Stimulated activated CD8-positive, alpha-beta memory T cell treated with anti-CD3 and anti-CD28 coated beads, Interleukin-15, amount 100 ng/mL, for 1 hour (primary cell): ENCODE results near the gene L3MBTL4.
"Not testable (repeated sequence)": the region's sequence is repeated elsewhere in the genome, so short reads cannot be mapped to it uniquely, and the experiment has no call there.

ENCODE experiments used
- DNase-seq: peaks from one replicate; pipeline ENCODE4 v3.0.0-alpha.2; 2020; ENCODE audit warnings: low read depth

L3MBTL4 gene

GRCh38 chr18:6106091-6106685 is 308.5 kb downstream of the L3MBTL4 start:
- DNase-seq, result no peak

DNA sequence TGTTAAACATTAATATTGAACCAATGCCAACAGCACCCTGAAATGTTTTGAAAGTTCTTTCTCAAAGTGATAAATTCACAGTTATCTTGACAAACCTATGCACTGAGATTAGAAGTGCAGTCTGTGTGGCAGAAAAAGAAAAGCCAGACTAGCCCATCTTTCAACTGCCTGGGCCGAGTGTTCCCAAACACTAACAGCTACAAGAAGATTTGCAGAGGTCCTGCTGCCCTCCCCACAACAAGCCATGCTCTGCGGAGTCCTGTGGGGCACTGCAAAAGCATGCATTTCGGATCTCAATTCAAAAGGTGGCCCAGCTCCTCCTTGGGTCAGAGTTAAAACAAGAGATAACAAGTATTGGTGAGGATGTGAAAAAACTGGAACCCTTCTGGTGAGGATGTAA is 311.0 kb downstream of the L3MBTL4 start:
- DNase-seq, result no peak

GRCh38 chr18:6096730-6097129 is 318.0 kb downstream of the L3MBTL4 start:
- DNase-seq, result no peak

- DNase-seq, result no peak
Measured at GRCh38 chr18:6088432-6088831, 326.3 kb downstream of the L3MBTL4 start.

DNA sequence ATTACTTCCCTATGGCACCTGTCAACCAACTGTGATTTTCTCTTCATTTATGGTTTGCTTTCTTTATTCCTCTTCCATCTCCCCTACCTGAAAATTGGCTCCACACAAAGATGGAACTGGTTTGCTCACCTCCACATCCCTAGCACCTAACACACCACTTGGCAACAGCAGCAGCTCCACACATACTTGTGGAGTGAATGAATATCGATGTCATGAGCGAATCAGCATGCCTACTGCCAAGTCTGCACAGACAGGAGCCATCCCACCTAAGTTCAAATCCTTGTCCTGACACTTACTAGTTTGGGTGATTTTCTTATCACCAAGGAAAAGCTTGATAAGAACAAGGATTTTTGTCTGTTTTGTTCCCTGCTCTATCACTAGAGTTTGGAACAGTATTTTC is 328.0 kb downstream of the L3MBTL4 start:
- no peak for DNase-seq

DNA sequence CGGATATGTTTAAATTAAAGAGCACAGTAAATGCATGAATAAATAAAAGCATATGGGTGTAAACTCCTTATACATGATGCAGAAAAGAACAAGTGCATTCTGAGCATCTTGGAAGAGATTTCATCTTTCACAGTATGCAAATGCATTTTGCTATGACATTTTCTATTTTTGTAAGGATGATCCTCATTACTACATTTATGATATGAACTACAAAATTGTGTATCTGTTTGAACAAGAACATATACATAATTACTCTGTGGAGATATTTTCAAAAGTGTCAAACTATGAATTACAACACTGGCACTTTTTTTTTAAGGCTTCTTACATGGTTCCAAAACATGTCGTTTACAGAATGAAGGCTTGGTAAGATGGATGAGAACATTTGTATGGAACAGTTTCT is 335.3 kb downstream of the L3MBTL4 start:
- DNase-seq, result no peak

DNA sequence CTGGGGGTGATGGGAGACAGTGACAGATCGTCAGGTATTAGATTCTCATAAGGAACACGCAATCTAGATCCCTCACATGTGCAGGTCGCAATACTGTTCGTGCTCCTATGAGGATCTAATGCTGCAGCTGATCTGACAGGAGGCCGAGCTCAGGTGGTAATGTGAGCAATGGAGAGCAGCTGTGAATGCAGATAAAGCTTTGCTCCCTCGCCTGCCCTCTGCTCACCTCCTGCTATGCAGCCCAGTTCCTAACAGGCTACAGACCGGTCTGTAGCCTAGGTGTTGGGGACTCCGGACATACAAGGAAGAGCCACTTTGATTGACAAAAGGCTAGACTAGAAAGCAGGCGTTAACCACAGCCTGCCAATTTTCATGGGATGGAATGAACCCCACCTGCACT is 335.8 kb downstream of the L3MBTL4 start:
- DNase-seq, result no peak

GRCh38 chr18:6072423-6072822 is 342.3 kb downstream of the L3MBTL4 start:
- not testable (repeated sequence) for DNase-seq

DNA sequence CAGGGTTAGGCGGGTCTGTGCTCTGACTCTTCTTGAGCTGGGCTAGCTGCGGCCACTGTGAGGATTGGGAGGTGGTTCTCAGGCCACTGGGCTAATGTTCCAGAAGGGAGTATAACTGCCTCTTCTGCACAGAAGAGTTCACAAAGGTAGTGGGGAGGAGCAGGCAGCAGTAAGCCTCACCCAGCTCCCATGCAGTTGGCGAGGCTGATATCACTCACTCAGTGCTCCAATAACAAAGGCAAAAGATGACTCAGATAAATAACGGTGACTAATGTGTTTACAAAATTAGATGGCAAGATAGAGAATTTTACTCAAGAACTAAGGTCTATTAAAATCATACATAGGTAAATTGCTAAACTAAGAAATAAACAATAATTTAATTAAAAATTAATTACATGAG is 345.2 kb downstream of the L3MBTL4 start:
- DNase-seq, result no peak

DNA sequence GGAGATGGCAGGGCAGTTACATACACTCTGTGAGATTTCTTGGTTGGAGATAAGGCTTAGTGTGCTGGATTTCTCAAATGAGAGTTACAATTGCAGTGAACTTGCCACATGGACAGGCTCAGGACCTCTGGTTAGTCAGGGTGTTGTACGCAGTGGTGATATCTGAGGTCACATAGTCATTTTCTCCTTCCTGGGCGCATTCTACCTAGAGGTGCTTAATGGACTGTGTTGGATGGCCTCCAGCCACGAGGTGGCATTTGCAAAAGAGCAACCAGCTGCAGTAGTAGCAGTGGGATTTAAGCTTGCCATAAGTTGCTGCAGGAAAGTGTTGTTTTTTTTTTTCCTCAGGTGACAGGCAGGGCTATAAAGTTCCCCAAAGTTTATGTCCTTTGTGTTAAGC is 345.6 kb downstream of the L3MBTL4 start:
- no peak for DNase-seq

DNA sequence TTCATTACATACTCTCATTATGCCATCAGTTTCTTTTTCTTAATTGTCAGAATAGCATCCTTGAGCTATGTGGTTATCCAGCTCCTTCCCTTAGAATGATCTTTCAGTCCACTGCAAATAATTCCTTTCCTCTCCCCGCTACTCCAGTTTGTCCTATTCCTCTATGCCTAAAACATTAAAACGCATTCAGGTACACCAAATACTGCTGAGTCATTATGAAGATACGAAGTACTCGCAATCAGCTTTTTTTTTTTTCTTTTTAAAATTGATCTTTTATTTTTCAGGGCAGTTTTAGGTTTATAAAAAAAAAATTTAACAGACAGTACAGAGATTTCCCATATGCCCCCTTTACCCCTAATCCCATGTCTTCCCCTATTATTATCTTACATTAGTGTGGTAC is 354.6 kb downstream of the L3MBTL4 start:
- DNase-seq, result no peak

- DNase-seq, result no peak
Measured at GRCh38 chr18:6059551-6059950, 355.2 kb downstream of the L3MBTL4 start.

- DNase-seq, result no peak
Measured at GRCh38 chr18:6058941-6059340, 355.8 kb downstream of the L3MBTL4 start.

DNA sequence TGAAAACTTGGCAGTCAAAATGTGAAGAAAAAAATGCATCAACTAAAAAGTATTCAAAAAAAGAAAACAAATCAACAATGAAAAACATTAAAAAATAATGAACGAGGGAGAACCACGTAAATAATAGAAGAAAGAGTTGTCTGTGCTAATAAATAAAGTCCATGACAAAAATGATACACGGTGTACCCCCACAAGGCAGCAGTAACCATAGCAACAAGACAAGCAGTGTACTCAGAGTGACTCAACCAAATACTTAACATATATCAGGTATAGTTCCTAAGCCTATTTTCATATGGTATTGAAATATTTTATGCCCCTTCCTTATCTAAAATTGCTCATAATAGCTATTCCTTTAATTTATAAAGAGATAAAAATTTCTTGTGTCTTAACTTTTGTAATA is 357.1 kb downstream of the L3MBTL4 start:
- no peak for DNase-seq

- DNase-seq, result no peak
Measured at GRCh38 chr18:6056171-6056910, 358.4 kb downstream of the L3MBTL4 start.

GRCh38 chr18:6055711-6056110 is 359.0 kb downstream of the L3MBTL4 start:
- DNase-seq, result no peak

GRCh38 chr18:6054256-6054842 is 360.4 kb downstream of the L3MBTL4 start:
- no peak for DNase-seq

DNA sequence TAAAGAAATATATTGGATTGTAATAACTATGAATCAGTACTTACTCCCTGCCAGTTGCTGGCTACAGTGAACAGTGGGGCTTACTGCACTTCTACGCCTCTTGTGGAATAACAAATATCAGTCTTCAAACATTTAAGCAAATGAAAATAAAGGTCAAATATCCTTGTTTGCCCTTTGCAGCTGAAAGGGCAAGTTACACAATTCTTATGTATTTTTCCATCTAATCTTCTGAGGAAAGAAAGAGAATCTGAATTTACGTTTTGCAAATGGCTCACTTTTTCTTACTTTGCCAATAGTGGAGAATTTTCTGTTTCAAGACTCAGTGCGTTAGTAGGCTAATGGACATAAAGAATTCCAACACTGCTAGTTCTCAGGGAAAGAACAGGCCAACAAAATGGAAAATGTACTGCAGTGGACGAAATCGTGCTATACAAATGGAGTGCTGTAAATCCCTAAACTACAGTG is 362.2 kb downstream of the L3MBTL4 start:
- no peak for DNase-seq

- not testable (repeated sequence) for DNase-seq
Measured at GRCh38 chr18:6047596-6047995, 367.1 kb downstream of the L3MBTL4 start.

GRCh38 chr18:6044773-6045172 is 369.9 kb downstream of the L3MBTL4 start:
- DNase-seq, result no peak

DNA sequence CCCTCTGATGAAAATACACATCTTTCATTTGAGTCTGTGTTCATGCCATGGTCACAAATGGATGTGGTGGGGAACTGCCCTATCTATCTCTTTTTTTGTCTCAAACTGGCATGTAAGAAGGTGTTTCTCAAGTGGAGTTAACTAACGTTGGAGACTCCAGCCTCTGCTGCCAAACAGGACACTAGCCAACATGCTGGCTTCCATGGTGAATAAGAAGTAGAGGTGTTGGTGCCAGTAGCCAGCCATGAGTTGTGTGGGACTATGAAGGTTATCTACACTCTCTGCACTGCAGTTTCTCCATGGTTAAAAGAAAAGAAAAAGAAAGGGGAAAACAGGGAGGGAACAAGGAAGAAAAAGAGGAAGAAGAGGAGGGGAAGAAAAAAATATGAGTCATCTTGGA is 370.4 kb downstream of the L3MBTL4 start:
- no peak for DNase-seq

DNA sequence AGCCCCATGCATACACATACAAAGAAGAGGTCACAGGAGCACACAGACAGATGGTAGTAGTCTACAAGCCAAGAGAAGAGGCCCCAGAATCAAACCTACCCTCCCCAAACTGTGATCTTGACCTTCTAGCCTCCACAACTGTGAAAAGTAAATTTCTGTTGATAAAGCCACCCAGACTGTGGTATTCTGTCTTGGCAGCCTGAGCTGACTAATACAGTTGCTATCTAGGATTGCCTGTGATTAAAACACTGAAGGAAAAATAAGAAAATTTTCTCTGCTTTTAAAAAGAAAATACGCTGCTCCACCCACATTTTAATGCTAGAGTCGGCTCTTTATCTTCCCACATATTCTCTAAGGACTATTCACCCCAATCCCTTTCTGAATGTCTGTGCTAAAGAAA is 375.7 kb downstream of the L3MBTL4 start:
- DNase-seq, result no peak

DNA sequence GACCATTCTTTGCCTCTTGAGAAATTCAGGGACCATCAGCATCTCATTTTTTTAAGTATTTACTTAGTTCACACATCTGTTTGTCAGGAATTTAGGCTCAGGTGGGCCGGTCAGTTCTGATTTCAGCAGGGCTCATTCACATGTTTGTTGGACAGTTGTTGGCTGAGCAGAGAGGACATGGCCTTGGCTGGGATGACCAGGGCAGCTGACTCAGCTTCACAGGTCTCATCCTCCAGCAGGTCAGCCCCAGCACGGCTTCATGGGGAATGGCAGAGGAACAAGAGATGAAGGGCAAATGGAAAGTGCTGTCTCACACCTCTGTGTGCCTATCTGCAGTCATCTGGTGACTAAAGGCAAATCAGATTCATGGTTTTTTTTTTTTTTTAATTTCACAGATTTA is 383.3 kb downstream of the L3MBTL4 start:
- DNase-seq, result no peak

- no peak for DNase-seq
Measured at GRCh38 chr18:6031002-6031401, 383.7 kb downstream of the L3MBTL4 start.
